H1 (cell line): Measurements from ENCODE around the gene MICU1. TPM values are rescaled to one million over a fixed set of nuclear protein-coding genes. Genes with fewer than 3 reads are reported as not detected.
"Not testable (repeated sequence)": the region's sequence is repeated elsewhere in the genome, so short reads cannot be mapped to it uniquely, and the experiment has no call there.

Experiments used
- CTCF ChIA-PET: fragments of 300-600 bp; sonication (Branson Sonifier 250); formaldehyde crosslinking; loops from one replicate; lab custom pipeline; 2021; ENCODE audit not compliant: partially characterized antibody; lab: Charles Lee
- POLR2A ChIA-PET: fragments of 300-600 bp; sonication (Branson Sonifier 250); formaldehyde crosslinking; loops from one replicate; lab custom pipeline; 2021; ENCODE audit warnings: inconsistent platforms; ENCODE audit not compliant: partially characterized antibody; lab: Charles Lee
- DNase-seq, 2 experiments: peaks; one replicate each; pipeline versions ENCODE4 v3.0.0 to v3.0.0-alpha.2; 2010 to 2022; ENCODE audit warnings: low spot score in 2 of 2, low read depth in 1 of 2, mixed read lengths in 1 of 2
- FAIRE-seq: peaks from 2 replicates; lab custom pipeline; 2011; peaks lifted over from hg19 to GRCh38; lab: Jason Lieb, UNC
- H2AFZ ChIP-seq: 2 replicates; pipeline ENCODE4 v1.8.1; 2012; ENCODE audit warnings: low read length, inconsistent platforms
- H2AK5ac ChIP-seq: 2 replicates; pipeline ENCODE4 v1.6.1; 2013; ENCODE audit warnings: low read depth, low read length
- H2BK120ac ChIP-seq: replicated peaks from 2 replicates; pipeline ENCODE3; 2013; ENCODE audit warnings: low read depth, low read length, inconsistent platforms
- H2BK12ac ChIP-seq: 2 replicates; pipeline ENCODE4 v1.6.1; 2013; ENCODE audit warnings: low read depth, low read length
- H2BK15ac ChIP-seq: 2 replicates; pipeline ENCODE4 v1.6.1; 2013; ENCODE audit warnings: low read length
- H2BK20ac ChIP-seq: 2 replicates; pipeline ENCODE4 v1.6.1; 2013; ENCODE audit warnings: low read length
- H2BK5ac ChIP-seq: 2 replicates; pipeline ENCODE4 v1.6.1; 2013; ENCODE audit warnings: low read depth, low read length
- H3K14ac ChIP-seq: 2 replicates; pipeline ENCODE4 v1.6.1; 2013; ENCODE audit warnings: inconsistent platforms; ENCODE audit not compliant: insufficient read length
- H3K18ac ChIP-seq: 2 replicates; pipeline ENCODE4 v1.6.1; 2013; ENCODE audit warnings: low read length; ENCODE audit errors: extremely low read depth
- H3K23ac ChIP-seq: 2 replicates; pipeline ENCODE4 v1.6.1; 2013; ENCODE audit warnings: inconsistent platforms; ENCODE audit not compliant: insufficient read length
- H3K23me2 ChIP-seq: 2 replicates; pipeline ENCODE4 v1.6.1; 2013; ENCODE audit warnings: low read depth, low read length
- H3K27ac ChIP-seq: 2 replicates; pipeline ENCODE4 v1.6.1; 2011; ENCODE audit warnings: low read depth, low read length, inconsistent platforms
- H3K27me3 ChIP-seq, 4 experiments: replicated peaks in 1 of 4; 1 replicate in 1 of 4; 2 replicates in 3 of 4; pipeline versions ENCODE4 v1.6.1 to v1.8.1; 2011 to 2013; ENCODE audit warnings: low read length in 3 of 4, mild to moderate bottlenecking in 3 of 4, inconsistent platforms in 2 of 4, mixed read lengths in 2 of 4, moderate library complexity in 1 of 4; ENCODE audit not compliant: control insufficient read depth in 3 of 4, insufficient read depth in 3 of 4; ENCODE audit errors: extremely low read depth in 1 of 4
- H3K36me3 ChIP-seq, 4 experiments: 2 replicates each; pipeline versions ENCODE4 v1.6.1 to v1.8.1; 2011 to 2013; ENCODE audit warnings: mild to moderate bottlenecking in 4 of 4, low read length in 3 of 4, moderate library complexity in 2 of 4, control low read depth in 1 of 4, inconsistent platforms in 1 of 4; ENCODE audit not compliant: insufficient read depth in 4 of 4, control insufficient read depth in 2 of 4
- H3K4ac ChIP-seq: replicated peaks from 2 replicates; pipeline ENCODE3; 2013; ENCODE audit warnings: low read length, low read depth, mixed read lengths, inconsistent platforms; ENCODE audit not compliant: insufficient read length
- H3K4me1 ChIP-seq, 4 experiments: replicated peaks in 1 of 4; 1 replicate in 1 of 4; 2 replicates in 3 of 4; pipeline versions ENCODE4 v1.6.1 to v1.8.1; 2011 to 2013; ENCODE audit warnings: low read length in 3 of 4, inconsistent platforms in 2 of 4, mixed read lengths in 1 of 4; ENCODE audit not compliant: insufficient read depth in 4 of 4, control insufficient read depth in 3 of 4
- H3K4me2 ChIP-seq, 2 experiments: 2 replicates each; pipeline versions ENCODE4 v1.6.1 to v1.8.1; 2011 to 2013; ENCODE audit warnings: low read depth in 2 of 2, low read length in 2 of 2, control low read depth in 1 of 2, inconsistent platforms in 1 of 2, mild to moderate bottlenecking in 1 of 2; ENCODE audit not compliant: insufficient read depth in 1 of 2
- H3K4me3 ChIP-seq, 4 experiments: fragments of 200-600, 300-600 bp in 1 of 4; sonication (generic), shearing (Covaris generic), sonication (Bioruptor Twin) in 1 of 4; 2 replicates each; pipeline versions ENCODE4 v1.5.1 to v1.8.1; 2011 to 2016; ENCODE audit warnings: low read length in 4 of 4, low read depth in 3 of 4, control low read depth in 2 of 4, inconsistent platforms in 2 of 4, mild to moderate bottlenecking in 2 of 4, mixed read lengths in 1 of 4, moderate library complexity in 1 of 4; ENCODE audit not compliant: insufficient read depth in 2 of 4; ENCODE audit errors: extremely low read depth in 1 of 4
- H3K56ac ChIP-seq: replicated peaks from 2 replicates; pipeline ENCODE3; 2013; ENCODE audit warnings: low read depth, mild to moderate bottlenecking, mixed read lengths, low read length, inconsistent platforms; ENCODE audit not compliant: insufficient read length
- H3K79me1 ChIP-seq: 2 replicates; pipeline ENCODE4 v1.6.1; 2013; ENCODE audit warnings: low read depth, low read length, control low read depth
- H3K79me2 ChIP-seq, 2 experiments: 2 replicates each; pipeline versions ENCODE4 v1.6.1 to v1.8.1; 2012 to 2013; ENCODE audit warnings: low read length in 2 of 2, mild to moderate bottlenecking in 2 of 2, inconsistent platforms in 1 of 2; ENCODE audit not compliant: insufficient read depth in 2 of 2, control insufficient read depth in 1 of 2
- H3K9ac ChIP-seq, 4 experiments: replicated peaks in 1 of 4; 1 replicate in 1 of 4; 2 replicates in 3 of 4; pipeline versions ENCODE4 v1.6.1 to v1.8.1; 2011 to 2013; ENCODE audit warnings: low read depth in 3 of 4, low read length in 3 of 4, control low read depth in 2 of 4, mild to moderate bottlenecking in 2 of 4, moderate library complexity in 2 of 4, inconsistent platforms in 1 of 4; ENCODE audit errors: extremely low read depth in 1 of 4
- H3K9me3 ChIP-seq, 2 experiments: 2 replicates each; pipeline versions ENCODE4 v1.6.1 to v1.8.1; 2012 to 2013; ENCODE audit warnings: mild to moderate bottlenecking in 2 of 2, moderate library complexity in 2 of 2, control low read depth in 1 of 2, inconsistent platforms in 1 of 2, low read depth in 1 of 2, low read length in 1 of 2, mixed read lengths in 1 of 2; ENCODE audit not compliant: insufficient read depth in 2 of 2
- H4K20me1 ChIP-seq, 2 experiments: replicated peaks in 1 of 2; 2 replicates each; pipeline versions ENCODE3 to v1.8.1; 2011 to 2013; ENCODE audit warnings: inconsistent platforms in 2 of 2, low read length in 2 of 2, mild to moderate bottlenecking in 1 of 2; ENCODE audit not compliant: insufficient read depth in 2 of 2, control insufficient read depth in 1 of 2
- H4K5ac ChIP-seq: 2 replicates; pipeline ENCODE4 v1.6.1; 2013; ENCODE audit warnings: low read length, low read depth, mixed read lengths, inconsistent platforms; ENCODE audit not compliant: insufficient read length
- H4K8ac ChIP-seq: 2 replicates; pipeline ENCODE4 v1.8.0; 2013; ENCODE audit warnings: mild to moderate bottlenecking, moderate library complexity, low read length, inconsistent platforms; ENCODE audit not compliant: insufficient read depth; ENCODE audit errors: extremely low read depth
- H4K91ac ChIP-seq: replicated peaks from 2 replicates; pipeline ENCODE3; 2013; ENCODE audit warnings: low read length, mixed read lengths, inconsistent platforms; ENCODE audit not compliant: insufficient read length
- WGBS, 2 experiments: shearing (Covaris generic) in 1 of 2; methylation state at CpG; one replicate each; pipeline versions ENCODE4 v1.1.6 to v1.1.7; 2013 to 2015; ENCODE audit warnings: low lambda C conversion rate in 2 of 2, mixed read lengths in 2 of 2, inconsistent platforms in 1 of 2, low coverage in 1 of 2, missing lambda C conversion rate in 1 of 2; ENCODE audit not compliant: insufficient replicate concordance in 2 of 2, insufficient coverage in 1 of 2, insufficient read length in 1 of 2; ENCODE audit errors: extremely low coverage in 1 of 2, missing lambda C conversion rate in 1 of 2; 5-methylcytosine and 5-hydroxymethylcytosine counted together
- polyA plus RNA-seq, 7 experiments: library from polyadenylated mRNA; depleted of rRNA in 3 of 7; stranded (reverse) in 5 of 7; unstranded in 2 of 7; fragments of >200 nt in 5 of 7; fragments of 200-250 nt in 2 of 7; gene quantifications; 1 replicate in 5 of 7; 2 replicates in 1 of 7; 4 replicates in 1 of 7; pipeline versions ENCODE4 v1.2.1 to v1.2.3, GENCODE V29; 2011 to 2013; ENCODE audit warnings: missing spikeins in 2 of 7, mixed read lengths in 2 of 7
- total RNA-seq: library from RNA; stranded (reverse); fragmentation: NEBNext Ultra II Directional; extraction: Animal tissue kit (Norgen Biotek cat#: 25700); gene quantifications from 2 replicates; pipeline ENCODE4 v1.2.1, GENCODE V29; 2021

Gene MICU1
- total and polyA plus RNA-seq, 2 of the 8 experiments (the other 6 are each of a cell fraction or from before 2014, with no cell fraction given) = 18.0 to 36.7 TPM

- not testable (repeated sequence) for H3K4me1 ChIP-seq, FAIRE-seq
- POLR2A ChIA-PET = interaction anchor here (1.6 kb wide), 1 partner anchor 12 kb away, joined by 4 read pairs; no protein-coding TSS in a partner anchor
These were observed 158.8 kb downstream of the MICU1 start for GRCh38 chr10:72467064-72467463.

More at GRCh38 chr10:72467064-72467463, 158.8 kb downstream of the MICU1 start:
- H3K79me2 ChIP-seq, H2BK15ac ChIP-seq, H3K4me3 ChIP-seq, H3K23me2 ChIP-seq, H3K18ac ChIP-seq, H2BK12ac ChIP-seq, H4K91ac ChIP-seq, H3K36me3 ChIP-seq, H4K8ac ChIP-seq, H3K9ac ChIP-seq, H3K9me3 ChIP-seq, H2AK5ac ChIP-seq, H2AFZ ChIP-seq, H3K27me3 ChIP-seq, CTCF ChIA-PET, H3K4me2 ChIP-seq, H3K14ac ChIP-seq, H3K4ac ChIP-seq, H3K56ac ChIP-seq, H2BK20ac ChIP-seq, H2BK5ac ChIP-seq, H4K5ac ChIP-seq, DNase-seq, H4K20me1 ChIP-seq, H2BK120ac ChIP-seq, H3K27ac ChIP-seq, H3K79me1 ChIP-seq, H3K23ac ChIP-seq: not testable (repeated sequence)
- 92% methylated on average over 7 of the region's 7 CpGs; no CpG with 5 or more reads in 1 of the 2 experiments for WGBS, 2 experiments
